Liver (tissue), 9 donors: ENCODE results near the gene DDB1. TPM values are rescaled to one million over a fixed set of nuclear protein-coding genes. Genes with fewer than 3 reads are reported as not detected.

Experiments used
- DNase-seq: peaks from one replicate; pipeline ENCODE4 v3.0.0-alpha.2; 2017; ENCODE audit warnings: low spot score
- H3K27ac ChIP-seq, 2 donors: one replicate each; pipeline ENCODE4 v1.7.0; 2013; ENCODE audit warnings: inconsistent platforms in 2 of 2, low read length in 2 of 2, control low read depth in 1 of 2, low read depth in 1 of 2, mild to moderate bottlenecking in 1 of 2
- H3K27me3 ChIP-seq, 4 donors: one replicate each; pipeline versions ENCODE4 v1.6.1 to v1.7.0; 2013; ENCODE audit warnings: low read length in 3 of 4, inconsistent platforms in 1 of 4, mild to moderate bottlenecking in 1 of 4, moderate library complexity in 1 of 4; ENCODE audit not compliant: control insufficient read depth in 4 of 4, insufficient read depth in 4 of 4
- H3K36me3 ChIP-seq, 4 donors: one replicate each; pipeline versions ENCODE4 v1.6.1 to v1.7.0; 2013; ENCODE audit warnings: low read length in 3 of 4, mild to moderate bottlenecking in 3 of 4, low read depth in 1 of 4, moderate library complexity in 1 of 4; ENCODE audit not compliant: control insufficient read depth in 4 of 4, insufficient read depth in 3 of 4
- H3K4me1 ChIP-seq, 4 donors: one replicate each; pipeline versions ENCODE4 v1.6.1 to v1.7.0; 2013; ENCODE audit warnings: low read length in 3 of 4, mild to moderate bottlenecking in 3 of 4, moderate library complexity in 1 of 4; ENCODE audit not compliant: control insufficient read depth in 4 of 4, insufficient read depth in 4 of 4
- H3K4me3 ChIP-seq, 3 donors: one replicate each; pipeline versions ENCODE4 v1.6.1 to v1.7.0; 2013; ENCODE audit warnings: low read length in 3 of 3, control low read depth in 1 of 3, low read depth in 1 of 3, mild to moderate bottlenecking in 1 of 3
- H3K9ac ChIP-seq, 2 donors: one replicate each; pipeline ENCODE4 v1.7.0; 2013; ENCODE audit warnings: low read length in 2 of 2, mild to moderate bottlenecking in 2 of 2, moderate library complexity in 2 of 2, control low read depth in 1 of 2, low read depth in 1 of 2
- H3K9me3 ChIP-seq, 4 donors: one replicate each; pipeline versions ENCODE4 v1.6.1 to v1.7.0; 2013; ENCODE audit warnings: low read length in 3 of 4; ENCODE audit not compliant: control insufficient read depth in 4 of 4
- ATF3 ChIP-seq: IDR thresholded peaks from 2 replicates; pipeline ENCODE4 v1.6.1; 2016; ENCODE audit warnings: antibody characterized with exemption
- CTCF ChIP-seq: fragments of 150-350 bp; IDR thresholded peaks from 2 replicates; pipeline ENCODE4 v1.5.1; 2017; ENCODE audit warnings: improper control_type of control experiment, low read depth, low read length; ENCODE audit not compliant: missing input control
- EGR1 ChIP-seq, 2 donors: IDR thresholded peaks; 2 replicates each; pipeline ENCODE4 v1.6.1; 2016 to 2018; ENCODE audit warnings: antibody characterized with exemption in 2 of 2, low read depth in 2 of 2
- FOXA1 ChIP-seq: IDR thresholded peaks from 2 replicates; pipeline ENCODE4 v1.6.1; 2016; ENCODE audit warnings: antibody characterized with exemption
- FOXA2 ChIP-seq: IDR thresholded peaks from 2 replicates; pipeline ENCODE4 v1.6.1; 2016; ENCODE audit warnings: antibody characterized with exemption
- GABPA ChIP-seq, 2 donors: IDR thresholded peaks in 1 of 2; conservative IDR thresholded peaks in 1 of 2; 2 replicates each; pipeline ENCODE4 v1.6.1; 2016; ENCODE audit warnings: antibody characterized with exemption in 2 of 2, mild to moderate bottlenecking in 1 of 2, moderate library complexity in 1 of 2
- HNF4A ChIP-seq, 2 donors: conservative IDR thresholded peaks; 2 replicates each; pipeline ENCODE4 v1.6.1; 2016; ENCODE audit warnings: antibody characterized with exemption in 2 of 2, mild to moderate bottlenecking in 2 of 2
- HNF4G ChIP-seq: IDR thresholded peaks from 2 replicates; pipeline ENCODE4 v1.6.1; 2016; ENCODE audit warnings: antibody characterized with exemption
- JUND ChIP-seq, 2 donors: IDR thresholded peaks; 2 replicates each; pipeline ENCODE4 v1.6.1; 2016; ENCODE audit warnings: antibody characterized with exemption in 2 of 2
- MAX ChIP-seq: IDR thresholded peaks from 2 replicates; pipeline ENCODE4 v1.6.1; 2016; ENCODE audit warnings: antibody characterized with exemption
- NR2F2 ChIP-seq: IDR thresholded peaks from 2 replicates; pipeline ENCODE4 v1.6.1; 2016; ENCODE audit warnings: antibody characterized with exemption
- RAD21 ChIP-seq, 2 donors: IDR thresholded peaks; 2 replicates each; pipeline ENCODE4 v1.6.1; 2016; ENCODE audit warnings: antibody characterized with exemption in 2 of 2, mild to moderate bottlenecking in 2 of 2
- REST ChIP-seq: IDR thresholded peaks from 2 replicates; pipeline ENCODE4 v1.6.1; 2016; ENCODE audit warnings: antibody characterized with exemption, mild to moderate bottlenecking
- RXRA ChIP-seq, 2 donors: IDR thresholded peaks; 2 replicates each; pipeline ENCODE4 v1.6.1; 2017 to 2018; ENCODE audit warnings: antibody characterized with exemption in 2 of 2, mild to moderate bottlenecking in 1 of 2
- SP1 ChIP-seq: IDR thresholded peaks from 2 replicates; pipeline ENCODE4 v1.6.1; 2018; ENCODE audit warnings: antibody characterized with exemption, mild to moderate bottlenecking
- TAF1 ChIP-seq: conservative IDR thresholded peaks from 2 replicates; pipeline ENCODE4 v1.6.1; 2016; ENCODE audit warnings: antibody characterized with exemption, mild to moderate bottlenecking
- YY1 ChIP-seq: IDR thresholded peaks from 2 replicates; pipeline ENCODE4 v1.6.1; 2016; ENCODE audit warnings: antibody characterized with exemption, mild to moderate bottlenecking
- WGBS: extraction: QIAGEN DNeasy Blood & Tissue Kit; methylation state at CpG from one replicate; pipeline ENCODE4 v1.1.7; 2013; 5-methylcytosine and 5-hydroxymethylcytosine counted together
- polyA plus RNA-seq, 2 donors: library from polyadenylated mRNA; stranded (reverse) in 1 of 2; unstranded in 1 of 2; fragments of 200-250 nt in 1 of 2; fragments of >200 nt in 1 of 2; fragmentation: Nextera tagmentation in 1 of 2; extraction: Ambion mirVana in 1 of 2; gene quantifications; one replicate each; pipeline versions ENCODE4 v1.2.1 to v1.2.3, GENCODE V29; 2013 to 2015
- total RNA-seq, 2 donors: library from RNA; depleted of rRNA; stranded (reverse); fragments of >200 nt; gene quantifications; one replicate each; pipeline ENCODE4 v1.2.3, GENCODE V29; 2014
- TF ChIP-seq, protein P1 (sequence below): IDR thresholded peaks from 2 replicates; pipeline ENCODE4 v1.6.1; 2016; ENCODE audit warnings: antibody characterized with exemption
- donor health status: healthy.
- donor health status: healthy.
- donor health status: healthy.
- donor health status: healthy.
- donor health status: healthy.

DDB1 gene
- total and polyA plus RNA-seq, 4 donors, result 37.5 to 146 (median 88.9) TPM

GRCh38 chr11:61268588-61269250 is 64.2 kb downstream of the DDB1 start:
- DNase-seq, result no peak
- Histone ChIP-seq H3K27ac (no peak overlapping the region), H3K27me3 (no peaks in the 10 kb centered on the region), H3K4me1 (peaks cover 5 to 18% (median 12%) of the 10 kb centered on the region in 4 donors), H3K9me3 (no peaks in the 10 kb centered on the region), H3K9ac (no peak overlapping the region), H3K36me3 (no peaks in the 10 kb centered on the region), H3K4me3 (no peak overlapping the region)
- WGBS, result 87% methylated on average over 15 of the region's 15 CpGs
- no peak for TF ChIP-seq GABPA (IDR thresholded peaks at IDR 0.05 in 1 of 2, conservative IDR thresholded peaks at IDR 0.05 in 1 of 2)
- no peak for TF ChIP-seq FOXA1
- no peak for TF ChIP-seq HNF4A (conservative IDR thresholded peaks at IDR 0.05)
- no peak for TF ChIP-seq SP1
- TF ChIP-seq NR2F2, result no peak
- TF ChIP-seq EGR1 (IDR thresholded peaks at IDR 0.05; ENCODE audit: low read depth in 2 of 2), result no peak
- no peak for TF ChIP-seq TAF1
- no peak for TF ChIP-seq MAX
- TF ChIP-seq ATF3, result no peak
- TF ChIP-seq, protein P1, sequence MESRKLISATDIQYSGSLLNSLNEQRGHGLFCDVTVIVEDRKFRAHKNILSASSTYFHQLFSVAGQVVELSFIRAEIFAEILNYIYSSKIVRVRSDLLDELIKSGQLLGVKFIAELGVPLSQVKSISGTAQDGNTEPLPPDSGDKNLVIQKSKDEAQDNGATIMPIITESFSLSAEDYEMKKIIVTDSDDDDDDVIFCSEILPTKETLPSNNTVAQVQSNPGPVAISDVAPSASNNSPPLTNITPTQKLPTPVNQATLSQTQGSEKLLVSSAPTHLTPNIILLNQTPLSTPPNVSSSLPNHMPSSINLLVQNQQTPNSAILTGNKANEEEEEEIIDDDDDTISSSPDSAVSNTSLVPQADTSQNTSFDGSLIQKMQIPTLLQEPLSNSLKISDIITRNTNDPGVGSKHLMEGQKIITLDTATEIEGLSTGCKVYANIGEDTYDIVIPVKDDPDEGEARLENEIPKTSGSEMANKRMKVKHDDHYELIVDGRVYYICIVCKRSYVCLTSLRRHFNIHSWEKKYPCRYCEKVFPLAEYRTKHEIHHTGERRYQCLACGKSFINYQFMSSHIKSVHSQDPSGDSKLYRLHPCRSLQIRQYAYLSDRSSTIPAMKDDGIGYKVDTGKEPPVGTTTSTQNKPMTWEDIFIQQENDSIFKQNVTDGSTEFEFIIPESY, result no peak
- TF ChIP-seq FOXA2, result no peak
- TF ChIP-seq HNF4G, result no peak
- TF ChIP-seq RAD21 (IDR thresholded peaks at IDR 0.05), result no peak
- no peak for TF ChIP-seq CTCF

- 23% methylated on average over 6 of the region's 6 CpGs for WGBS
- peak; percentile 76 for DNase-seq
- Histone ChIP-seq H3K9me3 (no peaks in the 10 kb centered on the region), H3K4me3 (no peak overlapping the region), H3K4me1 (peaks cover 5 to 18% (median 12%) of the 10 kb centered on the region in 4 donors), H3K36me3 (no peaks in the 10 kb centered on the region), H3K9ac (peak overlapping the region in 1 of 2 donors; percentile 34), H3K27ac (peak overlapping the region; percentile 73 to 77), H3K27me3 (no peaks in the 10 kb centered on the region)
- TF ChIP-seq HNF4G (no peak), TAF1 (no peak), FOXA1 (peak; percentile 48), EGR1 (IDR thresholded peaks at IDR 0.05; ENCODE audit: low read depth in 2 of 2) (no peak), MAX (peak; percentile 95), RXRA (IDR thresholded peaks at IDR 0.05) (peak; percentile 85 to 91), YY1 (peak; percentile 78), RAD21 (IDR thresholded peaks at IDR 0.05) (no peak), GABPA (IDR thresholded peaks at IDR 0.05 in 1 of 2, conservative IDR thresholded peaks at IDR 0.05 in 1 of 2) (no peak), NR2F2 (no peak), REST (peak; percentile 71), FOXA2 (peak; percentile 57), JUND (IDR thresholded peaks at IDR 0.05) (peak in 1 of 2 donors; percentile 35), HNF4A (conservative IDR thresholded peaks at IDR 0.05) (peak; percentile 71 to 82)
- TF ChIP-seq, protein P1, result no peak
Measured at GRCh38 chr11:61267437-61267841, 65.5 kb downstream of the DDB1 start.
